ENCODE results near the gene TSPAN3.

- TF ChIP-seq POLR2A (IDR thresholded peaks at IDR 0.05) (no peak), CTCF (IDR thresholded peaks at IDR 0.05) (no peak)
These were observed 49.7 kb upstream of the TSPAN3 start for GRCh38 chr15:77120576-77120975.
